GM12801 (cell line): ENCODE measurements around the gene ADGRD1.

Experiments
- TF ChIP-seq, protein P1 (sequence below): IDR thresholded peaks from one replicate; pipeline ENCODE4 v1.5.1; 2011; ENCODE audit warnings: control low read depth; ENCODE audit not compliant: insufficient read length; ENCODE audit errors: extremely low read depth

Gene ADGRD1

GRCh38 chr12:130953771-130954543, at the start of gene ADGRD1:
TSS of gene ADGRD1 (plus strand) at chr12:130953907. CDS start at chr12:130954466, 559 bp downstream.
- TF ChIP-seq, protein P1, sequence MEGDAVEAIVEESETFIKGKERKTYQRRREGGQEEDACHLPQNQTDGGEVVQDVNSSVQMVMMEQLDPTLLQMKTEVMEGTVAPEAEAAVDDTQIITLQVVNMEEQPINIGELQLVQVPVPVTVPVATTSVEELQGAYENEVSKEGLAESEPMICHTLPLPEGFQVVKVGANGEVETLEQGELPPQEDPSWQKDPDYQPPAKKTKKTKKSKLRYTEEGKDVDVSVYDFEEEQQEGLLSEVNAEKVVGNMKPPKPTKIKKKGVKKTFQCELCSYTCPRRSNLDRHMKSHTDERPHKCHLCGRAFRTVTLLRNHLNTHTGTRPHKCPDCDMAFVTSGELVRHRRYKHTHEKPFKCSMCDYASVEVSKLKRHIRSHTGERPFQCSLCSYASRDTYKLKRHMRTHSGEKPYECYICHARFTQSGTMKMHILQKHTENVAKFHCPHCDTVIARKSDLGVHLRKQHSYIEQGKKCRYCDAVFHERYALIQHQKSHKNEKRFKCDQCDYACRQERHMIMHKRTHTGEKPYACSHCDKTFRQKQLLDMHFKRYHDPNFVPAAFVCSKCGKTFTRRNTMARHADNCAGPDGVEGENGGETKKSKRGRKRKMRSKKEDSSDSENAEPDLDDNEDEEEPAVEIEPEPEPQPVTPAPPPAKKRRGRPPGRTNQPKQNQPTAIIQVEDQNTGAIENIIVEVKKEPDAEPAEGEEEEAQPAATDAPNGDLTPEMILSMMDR, result no peak

- TF ChIP-seq, protein P1, result no peak
Measured at GRCh38 chr12:130904064-130904463, 49.6 kb upstream of the ADGRD1 start.

DNA sequence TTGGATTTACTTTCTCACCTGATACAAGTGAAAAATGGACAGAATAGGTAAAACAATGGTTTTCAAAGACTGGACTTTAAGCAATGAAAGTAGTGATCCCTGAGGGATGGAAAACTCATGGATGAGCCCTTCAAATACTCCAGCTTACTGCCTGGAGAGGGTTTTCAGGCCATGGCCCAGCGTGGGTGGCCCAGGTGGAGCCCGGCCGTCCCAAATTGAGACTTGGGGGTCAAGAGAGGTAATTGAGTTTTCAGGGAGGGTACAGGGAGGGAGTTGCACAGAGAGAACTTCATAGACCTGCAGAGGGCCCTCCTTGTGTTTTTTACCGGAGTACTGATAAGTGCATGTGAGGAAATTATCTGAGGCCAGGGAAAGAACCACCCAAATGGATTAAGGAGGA, 44.6 kb upstream of the ADGRD1 start:
- TF ChIP-seq, protein P1, result no peak

DNA sequence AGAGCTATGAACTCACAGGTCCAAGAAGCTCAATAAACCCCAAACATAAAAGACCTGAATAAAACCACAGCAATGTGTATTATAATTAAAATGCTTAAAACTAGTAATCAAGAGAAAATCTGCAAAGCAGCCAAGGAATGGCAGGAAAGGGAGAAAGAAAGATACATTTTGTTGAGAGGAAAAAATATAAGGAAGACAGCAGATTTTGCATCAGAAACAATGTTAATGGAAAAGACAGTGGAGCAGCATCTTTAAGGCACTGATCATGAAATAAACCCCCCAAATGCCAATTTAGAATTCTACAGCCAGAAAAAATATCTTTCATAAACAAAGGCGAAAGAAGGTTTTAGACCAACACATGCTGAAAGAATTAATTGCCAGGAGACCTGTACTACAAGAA, 42.5 kb upstream of the ADGRD1 start:
- TF ChIP-seq, protein P1, result no peak

GRCh38 chr12:130911933-130912332, 41.8 kb upstream of the ADGRD1 start:
- TF ChIP-seq, protein P1, result no peak

- TF ChIP-seq, protein P1, result peak; percentile 94
Measured at GRCh38 chr12:130916241-130916911, 37.3 kb upstream of the ADGRD1 start.

- TF ChIP-seq, protein P1, result no peak
Measured at GRCh38 chr12:130917607-130918006, 36.1 kb upstream of the ADGRD1 start.
